Activated T-helper 2 cell treated with anti-CD3 and anti-CD28 coated beads, Interferon-gamma antibody, Interleukin-2, Interleukin-4, amounts not matched to agents 10 μg/mL and 5 μg/mL and 100 μg/mL, durations not matched to agents 14 hours and 24 hours and 36 hours (primary cell): ENCODE measurements around the gene PVALEF. TPM values are rescaled to one million over a fixed set of nuclear protein-coding genes. Genes with fewer than 3 reads are reported as not detected.

Experiments
- DNase-seq: peaks from one replicate; pipeline ENCODE4 v3.0.0; 2021; ENCODE audit warnings: low spot score
- H3K27ac Mint-ChIP-seq: one replicate; pipeline ENCODE4 v1.8.0; 2021; ENCODE audit warnings: mixed read lengths
- H3K27me3 Mint-ChIP-seq: one replicate; pipeline ENCODE4 v1.8.0; 2021; ENCODE audit warnings: low read depth, mixed read lengths
- H3K36me3 Mint-ChIP-seq: one replicate; pipeline ENCODE4 v1.8.0; 2021; ENCODE audit warnings: low read depth, mixed read lengths
- H3K4me1 Mint-ChIP-seq: one replicate; pipeline ENCODE4 v1.8.0; 2021; ENCODE audit warnings: low read depth, mixed read lengths
- H3K4me3 Mint-ChIP-seq: one replicate; pipeline ENCODE4 v1.8.0; 2021; ENCODE audit warnings: low read depth, mild to moderate bottlenecking, moderate library complexity, mixed read lengths
- H3K9me3 Mint-ChIP-seq: one replicate; pipeline ENCODE4 v1.8.0; 2021; ENCODE audit warnings: mixed read lengths
- intact Hi-C: fragments of 100-400 bp; cut with micrococcal nuclease; formaldehyde crosslinking; loops from one replicate; pipeline ENCODE4 v1.15.1; 2023
- total RNA-seq: library from RNA; stranded (reverse); gene quantifications from 2 replicates; pipeline ENCODE4 v1.2.3, GENCODE V29; 2022

The PVALEF gene
- total RNA-seq, 1 donor from 2014 or later, result not detected

DNA sequence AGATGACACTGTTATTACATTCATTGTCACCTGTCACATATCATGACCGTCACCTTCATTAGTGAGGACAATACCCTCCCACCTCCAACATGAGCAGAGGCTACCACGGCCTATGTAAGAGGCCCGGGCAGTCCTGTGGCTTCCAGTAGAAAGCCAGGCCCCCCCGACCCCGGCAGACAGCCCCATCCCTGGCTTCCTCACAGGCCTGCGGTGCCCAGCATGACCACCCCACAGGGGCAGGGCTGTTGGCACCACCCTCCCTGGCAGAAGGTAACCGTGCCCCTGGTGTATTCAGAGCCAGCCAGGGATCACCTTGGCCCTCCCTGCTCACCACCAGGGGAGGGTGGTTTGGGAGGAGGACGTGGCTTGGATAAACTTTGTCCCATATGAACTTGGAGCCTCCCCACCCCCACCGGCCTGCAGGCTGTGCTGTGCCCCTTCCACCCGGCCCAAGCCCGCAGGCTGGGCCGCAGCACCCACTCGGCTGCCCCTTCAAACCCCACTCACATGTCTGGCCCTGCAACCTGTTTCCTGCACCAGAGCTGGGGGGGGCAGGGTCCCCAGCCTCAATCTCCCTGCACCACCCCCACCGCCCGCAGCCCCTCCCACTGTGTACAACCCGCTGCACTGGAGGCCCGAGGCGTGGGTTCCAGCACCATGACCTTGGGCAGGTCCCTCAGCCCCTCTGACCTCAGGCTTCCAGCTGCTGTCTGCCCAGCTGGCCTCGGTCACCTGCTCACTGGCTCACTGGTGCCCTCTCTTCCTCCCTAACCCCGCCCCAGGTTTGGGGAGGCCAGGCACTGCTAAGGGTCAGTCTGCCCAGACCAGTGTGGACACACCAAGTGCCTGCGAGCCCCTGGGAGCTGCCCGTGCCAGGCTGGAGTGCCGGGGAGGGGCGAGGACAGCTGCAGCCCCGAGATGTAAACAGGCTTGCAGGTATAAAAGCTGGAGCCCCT is 13.1 kb downstream of the PVALEF start:
- H3K9me3 Mint-ChIP-seq, result no peaks in the 10 kb centered on the region
- no peak overlapping the region for H3K27ac Mint-ChIP-seq
- no peak for DNase-seq
- H3K27me3 Mint-ChIP-seq, result peaks cover 2% of the 10 kb centered on the region
- no peak overlapping the region for H3K4me3 Mint-ChIP-seq
- intact Hi-C loops, result no loop called here
- H3K36me3 Mint-ChIP-seq, result no peaks in the 10 kb centered on the region
- H3K4me1 Mint-ChIP-seq, result no peaks in the 10 kb centered on the region

- no peaks in the 10 kb centered on the region for H3K9me3 Mint-ChIP-seq
- intact Hi-C loops, result no loop called here
- DNase-seq, result no peak
Observed at GRCh38 chr17:81179220-81179619, 13.9 kb downstream of the PVALEF start.

GRCh38 chr17:81179861-81180260 is 14.6 kb downstream of the PVALEF start:
- intact Hi-C loops, result no loop called here
- Mint-ChIP-seq H3K4me1 (no peaks in the 10 kb centered on the region), H3K27ac (no peak overlapping the region), H3K9me3 (no peaks in the 10 kb centered on the region), H3K27me3 (peaks cover 2% of the 10 kb centered on the region), H3K36me3 (no peaks in the 10 kb centered on the region), H3K4me3 (no peak overlapping the region)
- DNase-seq, result no peak

More at GRCh38 chr17:81179220-81179619, 13.9 kb downstream of the PVALEF start:
- H3K4me1 Mint-ChIP-seq, result no peaks in the 10 kb centered on the region
- no peaks in the 10 kb centered on the region for H3K36me3 Mint-ChIP-seq
- H3K27me3 Mint-ChIP-seq, result peaks cover 2% of the 10 kb centered on the region
- no peak overlapping the region for H3K4me3 Mint-ChIP-seq
- H3K27ac Mint-ChIP-seq, result no peak overlapping the region

DNA sequence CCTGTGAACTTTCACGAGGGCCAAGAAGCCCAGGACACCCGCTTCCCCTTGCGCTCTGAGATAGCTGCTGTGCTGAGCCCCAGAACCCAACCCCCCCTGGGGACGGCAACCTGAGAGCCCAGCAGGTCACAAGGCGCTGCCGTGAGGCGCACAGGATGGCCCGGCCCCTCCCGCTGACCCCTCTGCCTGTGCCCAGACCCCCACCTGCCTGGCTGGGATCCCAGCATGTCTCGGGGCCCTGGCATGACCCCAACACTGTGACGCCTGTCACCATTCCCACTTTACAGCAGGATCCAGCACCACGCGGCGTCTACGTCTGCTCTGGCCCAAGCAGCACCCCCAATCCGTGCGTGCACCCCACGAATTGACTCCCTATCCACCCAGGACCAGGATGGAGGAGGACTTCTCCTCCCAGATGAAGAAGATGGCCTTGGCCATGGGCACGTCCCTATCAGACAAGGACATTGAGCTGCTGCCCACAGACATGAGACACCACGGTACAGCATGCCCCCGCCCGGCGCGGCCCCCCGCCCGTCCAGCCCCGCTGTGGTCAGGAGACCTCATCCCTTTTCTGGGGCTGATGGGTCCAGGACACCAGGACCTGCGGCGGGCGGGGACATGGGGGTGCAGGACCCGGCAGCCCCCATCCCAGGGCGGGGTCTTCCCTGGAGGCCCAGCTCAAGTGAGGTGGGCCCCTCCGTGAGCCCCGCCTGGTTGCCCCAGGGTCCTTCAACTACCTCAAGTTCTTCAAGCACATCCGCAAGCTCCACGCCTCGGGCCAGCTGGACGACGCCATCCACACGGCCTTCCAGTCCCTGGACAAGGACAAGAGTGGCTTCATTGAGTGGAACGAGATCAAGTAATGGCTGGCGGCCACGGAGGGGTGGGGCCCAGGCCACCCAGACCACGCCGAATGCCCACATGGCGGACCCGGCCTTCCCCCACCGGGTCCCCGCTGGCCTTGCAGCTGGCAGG is 15.8 kb downstream of the PVALEF start:
- no peak overlapping the region for H3K4me3 Mint-ChIP-seq
- H3K27ac Mint-ChIP-seq, result no peak overlapping the region
- no peaks in the 10 kb centered on the region for H3K4me1 Mint-ChIP-seq
- H3K9me3 Mint-ChIP-seq, result no peaks in the 10 kb centered on the region
- H3K36me3 Mint-ChIP-seq, result no peaks in the 10 kb centered on the region
- intact Hi-C loops, result no loop called here
- no peaks in the 10 kb centered on the region for H3K27me3 Mint-ChIP-seq
- DNase-seq, result no peak

- H3K27ac Mint-ChIP-seq, result no peak overlapping the region
- intact Hi-C loops, result no loop called here
- no peaks in the 10 kb centered on the region for H3K27me3 Mint-ChIP-seq
- no peak for DNase-seq
- no peak overlapping the region for H3K4me3 Mint-ChIP-seq
- no peaks in the 10 kb centered on the region for H3K36me3 Mint-ChIP-seq
- no peaks in the 10 kb centered on the region for H3K9me3 Mint-ChIP-seq
- H3K4me1 Mint-ChIP-seq, result no peaks in the 10 kb centered on the region
Observed at GRCh38 chr17:81181811-81182185, 16.5 kb downstream of the PVALEF start.

DNA sequence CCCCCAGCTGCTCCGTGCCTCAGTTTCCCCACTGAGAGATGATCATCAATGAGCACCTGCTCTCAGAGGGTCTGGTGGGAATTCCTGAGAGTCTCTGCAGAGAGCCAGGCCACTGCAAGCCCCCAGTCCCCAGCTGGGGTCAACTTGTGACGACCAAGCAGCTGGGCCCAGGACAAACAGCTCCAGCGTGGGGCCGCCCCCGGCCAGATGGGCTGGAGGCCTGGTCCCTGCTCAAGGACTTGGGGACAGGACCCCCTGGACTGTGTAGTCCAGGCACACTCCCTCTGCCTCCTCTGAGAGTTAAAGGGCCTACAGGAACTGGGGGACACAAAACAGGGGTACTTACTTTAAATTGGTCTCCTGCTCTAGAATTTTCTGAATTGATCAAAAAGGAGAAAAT is 17.3 kb downstream of the PVALEF start:
- H3K27ac Mint-ChIP-seq, result no peak overlapping the region
- H3K36me3 Mint-ChIP-seq, result no peaks in the 10 kb centered on the region
- H3K4me1 Mint-ChIP-seq, result no peaks in the 10 kb centered on the region
- H3K9me3 Mint-ChIP-seq, result no peaks in the 10 kb centered on the region
- no peak overlapping the region for H3K4me3 Mint-ChIP-seq
- DNase-seq, result no peak
- no peaks in the 10 kb centered on the region for H3K27me3 Mint-ChIP-seq
- intact Hi-C loops, result no loop called here

DNA sequence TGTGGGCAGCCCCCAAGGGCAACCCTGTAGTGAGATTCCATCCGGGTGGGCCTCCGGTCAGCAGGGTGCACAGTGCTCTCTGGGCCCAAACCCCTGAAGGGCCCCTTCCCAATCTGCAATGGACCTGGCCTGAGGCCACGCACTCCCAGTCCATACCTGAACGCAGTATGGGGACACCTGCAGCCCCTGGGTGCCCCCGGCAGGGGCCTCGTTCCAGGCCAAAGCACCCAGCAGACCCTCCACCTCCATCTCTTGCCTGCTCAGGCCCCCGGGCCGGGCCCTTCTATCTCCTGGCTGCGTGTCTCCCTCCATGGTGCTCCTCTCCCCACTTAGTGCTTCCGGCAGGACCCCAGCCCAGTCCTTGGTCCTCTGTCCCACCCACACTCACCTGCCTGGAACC is 18.0 kb downstream of the PVALEF start:
- no peak overlapping the region for H3K4me3 Mint-ChIP-seq

GRCh38 chr17:81183807-81184206 is 18.5 kb downstream of the PVALEF start:
- H3K27me3 Mint-ChIP-seq, result no peaks in the 10 kb centered on the region
- DNase-seq, result no peak
- no peak overlapping the region for H3K27ac Mint-ChIP-seq
- no peak overlapping the region for H3K4me3 Mint-ChIP-seq
- H3K36me3 Mint-ChIP-seq, result no peaks in the 10 kb centered on the region
- no peaks in the 10 kb centered on the region for H3K9me3 Mint-ChIP-seq
- intact Hi-C loops, result no loop called here
- H3K4me1 Mint-ChIP-seq, result no peaks in the 10 kb centered on the region

More for the DNA sequence above, 18.0 kb downstream of the PVALEF start:
- Mint-ChIP-seq H3K27ac (no peak overlapping the region), H3K4me1 (no peaks in the 10 kb centered on the region), H3K27me3 (no peaks in the 10 kb centered on the region), H3K36me3 (no peaks in the 10 kb centered on the region), H3K9me3 (no peaks in the 10 kb centered on the region)
- no peak for DNase-seq
- intact Hi-C loops, result no loop called here

DNA sequence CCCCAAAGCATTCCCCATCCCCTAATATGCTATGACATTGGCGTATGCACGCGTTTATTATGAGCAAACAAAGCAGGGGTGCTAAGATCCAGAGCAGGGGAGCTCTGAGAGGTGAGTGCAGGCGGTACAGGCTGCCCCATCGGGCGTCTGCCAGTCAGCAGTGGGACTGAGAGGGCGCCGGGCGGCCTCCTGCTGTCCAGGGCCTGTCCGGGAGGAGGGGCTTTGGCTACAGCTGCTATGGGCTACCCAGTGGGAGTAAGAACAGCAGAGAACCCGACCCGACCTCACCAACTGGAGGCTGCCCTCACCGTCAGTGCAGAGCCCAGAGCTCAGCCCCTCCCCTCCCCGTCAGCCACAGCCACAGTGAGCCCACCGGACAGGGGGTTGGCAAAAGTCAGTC is 19.2 kb downstream of the PVALEF start:
- no peaks in the 10 kb centered on the region for H3K27me3 Mint-ChIP-seq
- no peaks in the 10 kb centered on the region for H3K9me3 Mint-ChIP-seq
- H3K4me1 Mint-ChIP-seq, result no peaks in the 10 kb centered on the region
- no peaks in the 10 kb centered on the region for H3K36me3 Mint-ChIP-seq
- intact Hi-C loops, result no loop called here
- no peak for DNase-seq
- no peak overlapping the region for H3K4me3 Mint-ChIP-seq
- no peak overlapping the region for H3K27ac Mint-ChIP-seq

DNA sequence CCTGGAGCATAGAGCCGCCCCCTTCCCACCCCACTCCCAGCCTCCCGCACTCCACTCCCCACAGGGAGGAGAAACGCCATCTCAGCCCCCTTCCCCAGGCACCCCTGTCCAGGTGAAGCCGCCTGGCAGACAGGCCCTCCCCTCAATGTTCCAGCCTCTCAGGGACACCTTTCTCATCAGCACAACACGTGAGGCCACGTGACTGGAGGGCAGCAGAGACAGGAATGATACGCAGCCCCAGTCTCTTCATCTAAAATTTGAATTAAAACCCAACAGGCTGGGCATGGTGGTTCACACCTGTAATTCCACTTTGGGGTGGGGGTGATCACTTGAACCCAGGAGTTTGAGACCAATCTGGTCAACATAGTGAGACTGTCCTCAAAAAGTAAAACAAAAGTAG is 20.9 kb downstream of the PVALEF start:
- intact Hi-C loops, result no loop called here
- no peaks in the 10 kb centered on the region for H3K36me3 Mint-ChIP-seq
- no peaks in the 10 kb centered on the region for H3K4me1 Mint-ChIP-seq
- DNase-seq, result no peak
- no peaks in the 10 kb centered on the region for H3K9me3 Mint-ChIP-seq
- no peaks in the 10 kb centered on the region for H3K27me3 Mint-ChIP-seq
- no peak overlapping the region for H3K4me3 Mint-ChIP-seq
- no peak overlapping the region for H3K27ac Mint-ChIP-seq

DNA sequence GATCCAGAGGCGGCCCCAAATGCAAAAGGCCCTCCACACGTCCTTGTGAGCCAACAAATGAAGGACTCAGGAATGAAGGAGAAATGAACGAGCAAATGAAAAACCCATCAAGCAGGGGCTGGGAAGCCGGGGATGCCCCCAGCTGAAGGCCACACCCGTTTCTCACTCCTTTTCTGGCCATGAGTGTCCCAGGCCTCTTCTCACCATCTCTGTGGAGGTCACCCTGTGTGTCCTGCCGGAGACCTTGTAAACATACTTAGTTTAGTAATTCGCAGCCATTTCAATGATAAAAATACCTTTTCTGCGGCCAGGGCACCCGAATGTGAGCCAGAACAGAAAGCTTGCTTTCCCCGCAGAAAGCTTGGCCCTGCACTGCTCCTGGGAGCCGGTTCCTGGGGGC is 21.8 kb downstream of the PVALEF start:
- no peaks in the 10 kb centered on the region for H3K36me3 Mint-ChIP-seq
- DNase-seq, result no peak
- no peaks in the 10 kb centered on the region for H3K4me1 Mint-ChIP-seq
- intact Hi-C loops, result no loop called here
- H3K9me3 Mint-ChIP-seq, result no peaks in the 10 kb centered on the region
- H3K27me3 Mint-ChIP-seq, result no peaks in the 10 kb centered on the region
- no peak overlapping the region for H3K27ac Mint-ChIP-seq
- H3K4me3 Mint-ChIP-seq, result no peak overlapping the region

GRCh38 chr17:81187586-81188490 is 22.5 kb downstream of the PVALEF start:
- no peaks in the 10 kb centered on the region for H3K4me1 Mint-ChIP-seq
- DNase-seq, result no peak
- H3K27ac Mint-ChIP-seq, result no peak overlapping the region
- H3K27me3 Mint-ChIP-seq, result no peaks in the 10 kb centered on the region
- H3K36me3 Mint-ChIP-seq, result no peaks in the 10 kb centered on the region
- intact Hi-C loops, result no loop called here
- no peak overlapping the region for H3K4me3 Mint-ChIP-seq
- no peaks in the 10 kb centered on the region for H3K9me3 Mint-ChIP-seq
